PC-3 (cell line): Measurements from ENCODE around the gene TRIM38. TPM values are rescaled to one million over a fixed set of nuclear protein-coding genes. Genes with fewer than 3 reads are reported as not detected.

Experiments used
- ATAC-seq: fragments of 200-7000 bp; cut with Tn5 transposase; 2 replicates; pipeline ENCODE4 v1.9.1; 2020; ENCODE audit warnings: mild to moderate bottlenecking, moderate library complexity
- BruUV-seq: library from RNA; stranded (reverse); fragments of 400-500 nt; replicated peaks from 2 replicates; lab custom pipeline; 2021; lab: Mats Ljungman, UMichigan
- CTCF ChIA-PET: fragments of 300-600 bp; sonication (Branson Sonifier 250); formaldehyde crosslinking; loops from one replicate; lab custom pipeline; 2022; ENCODE audit warnings: antibody characterized with exemption; lab: Charles Lee
- POLR2A ChIA-PET: fragments of 300-600 bp; sonication (Branson Sonifier 250); formaldehyde crosslinking; loops from one replicate; lab custom pipeline; 2022; ENCODE audit warnings: antibody characterized with exemption; ENCODE audit not compliant: unreplicated experiment; lab: Charles Lee
- DNase-seq: peaks from one replicate; pipeline ENCODE4 v3.0.0-alpha.2; 2015
- H2AFZ ChIP-seq: fragments of 300-600 bp; sonication (generic); 2 replicates; pipeline ENCODE4 v1.6.0; 2016; ENCODE audit warnings: antibody characterized with exemption, low read length
- H3F3A ChIP-seq: fragments of 300-600 bp; sonication (generic); one replicate; pipeline ENCODE4 v1.6.0; 2017; ENCODE audit warnings: antibody characterized with exemption, low read length, control low read depth, mild to moderate bottlenecking; ENCODE audit not compliant: unreplicated experiment
- H3K27ac ChIP-seq: fragments of 300-600 bp; sonication (generic); 2 replicates; pipeline ENCODE4 v1.5.1; 2016; ENCODE audit warnings: mild to moderate bottlenecking, low read length
- H3K27me3 ChIP-seq: fragments of 300-600 bp; sonication (generic); 2 replicates; pipeline ENCODE4 v1.6.1; 2016; ENCODE audit warnings: low read length, mixed read lengths
- H3K36me3 ChIP-seq: fragments of 300-600 bp; sonication (generic); 2 replicates; pipeline ENCODE4 v1.6.1; 2016; ENCODE audit warnings: low read depth, mixed run types, low read length, mixed read lengths
- H3K4me1 ChIP-seq: fragments of 300-600 bp; sonication (generic); 2 replicates; pipeline ENCODE4 v1.5.1; 2016; ENCODE audit warnings: low read length; ENCODE audit not compliant: insufficient read depth
- H3K4me2 ChIP-seq: fragments of 300-600 bp; sonication (generic); 2 replicates; pipeline ENCODE4 v1.6.0; 2016; ENCODE audit warnings: low read length
- H3K4me3 ChIP-seq: fragments of 300-600 bp; sonication (generic); 2 replicates; pipeline ENCODE4 v1.5.1; 2016; ENCODE audit warnings: mild to moderate bottlenecking, low read length, mixed read lengths
- H3K79me2 ChIP-seq: fragments of 300-600 bp; sonication (generic); 2 replicates; pipeline ENCODE4 v1.6.1; 2017; ENCODE audit warnings: low read length, mixed read lengths
- H3K9ac ChIP-seq: fragments of 300-600 bp; sonication (generic); 2 replicates; pipeline ENCODE4 v1.6.0; 2016; ENCODE audit warnings: mild to moderate bottlenecking, low read length
- H3K9me2 ChIP-seq: fragments of 300-600 bp; sonication (generic); replicated peaks from 2 replicates; pipeline ENCODE4 v1.6.1; 2016; ENCODE audit warnings: mixed run types, low read length, mixed read lengths
- H3K9me3 ChIP-seq: fragments of 300-600 bp; sonication (generic); 2 replicates; pipeline ENCODE4 v1.6.1; 2016; ENCODE audit warnings: low read length, mixed read lengths
- H4K20me1 ChIP-seq: fragments of 300-600 bp; sonication (generic); 2 replicates; pipeline ENCODE4 v1.6.1; 2016; ENCODE audit warnings: low read length, mixed read lengths
- EZH2 ChIP-seq: fragments of 300-600 bp; sonication (generic); IDR thresholded peaks from one replicate; pipeline ENCODE4 v1.6.1; 2017; ENCODE audit warnings: antibody characterized with exemption, mild to moderate bottlenecking, low read length; ENCODE audit not compliant: unreplicated experiment
- EZH2phosphoT487 ChIP-seq: fragments of 300-600 bp; sonication (generic); IDR thresholded peaks from 2 replicates; pipeline ENCODE4 v1.6.1; 2018; ENCODE audit warnings: mild to moderate bottlenecking, antibody characterized with exemption, low read length, borderline replicate concordance
- intact Hi-C: fragments of 100-400 bp; cut with micrococcal nuclease; formaldehyde crosslinking; loops from 2 replicates; pipeline ENCODE4 v1.9.0; 2023
- total RNA-seq: library from RNA; depleted of rRNA; stranded (reverse); fragments of >200 nt; gene quantifications from 2 replicates; pipeline ENCODE4 v1.2.3, GENCODE V29; 2014
- TF ChIP-seq, protein P1 (sequence below): fragments of 300-600 bp; sonication (generic); conservative IDR thresholded peaks from 2 replicates; pipeline ENCODE4 v1.5.1; 2017; ENCODE audit warnings: antibody characterized with exemption, low read depth, mild to moderate bottlenecking, low read length

Gene TRIM38
- total RNA-seq, 1 experiment from 2014 or later, result 5.6 TPM

DNA sequence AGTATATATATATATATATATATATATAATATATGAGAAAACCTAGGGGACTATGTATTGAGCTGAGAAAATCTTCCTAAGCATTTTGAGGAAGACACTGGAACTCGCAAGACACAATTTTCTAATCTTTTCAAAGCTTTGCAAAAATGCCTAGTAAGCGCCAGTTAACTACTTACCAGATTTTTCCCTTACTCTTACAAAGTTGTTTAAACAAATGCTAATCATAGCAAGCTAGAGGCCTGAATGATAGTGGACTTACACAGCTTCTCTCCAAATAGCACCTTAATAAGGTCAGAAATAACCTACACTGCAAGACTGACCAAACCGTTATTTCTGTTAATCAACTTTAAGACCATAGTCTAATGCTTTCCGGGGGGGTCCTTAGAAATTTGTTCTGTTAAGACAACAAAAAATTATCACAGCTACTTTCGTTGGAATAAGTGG lies 68.6 kb downstream of the TRIM38 start:
- POLR2A ChIA-PET, result interaction anchor here (0.5 to 3.9 kb wide), 13 partner anchors 10 to 1779 kb away, joined by 3 to 72 read pairs (median 4); a partner anchor contains a TSS
- H3K27me3 ChIP-seq, result no peaks in the 10 kb centered on the region
- CTCF ChIA-PET, result interaction anchor here (0.5 to 0.8 kb wide), 2 partner anchors 13 to 24 kb away, joined by 4 to 6 read pairs; a partner anchor contains a TSS
- no peak overlapping the region for H2AFZ ChIP-seq
- ATAC-seq (no peak), DNase-seq (peak; percentile 50)
- H3K9me2 ChIP-seq, result no peaks in the 10 kb centered on the region
- intact Hi-C loops, result loop anchor here (5.0 kb wide), 1 partner anchor 186 kb away; a partner anchor contains a TSS
- H3K36me3 ChIP-seq, result no peaks in the 10 kb centered on the region
- peaks cover 3% of the 10 kb centered on the region; the same call in 1 of the 2 replicates for H4K20me1 ChIP-seq
- peaks cover 5% of the 10 kb centered on the region for H3F3A ChIP-seq
- no peak for TF ChIP-seq EZH2phosphoT487
- TF ChIP-seq, protein P1, sequence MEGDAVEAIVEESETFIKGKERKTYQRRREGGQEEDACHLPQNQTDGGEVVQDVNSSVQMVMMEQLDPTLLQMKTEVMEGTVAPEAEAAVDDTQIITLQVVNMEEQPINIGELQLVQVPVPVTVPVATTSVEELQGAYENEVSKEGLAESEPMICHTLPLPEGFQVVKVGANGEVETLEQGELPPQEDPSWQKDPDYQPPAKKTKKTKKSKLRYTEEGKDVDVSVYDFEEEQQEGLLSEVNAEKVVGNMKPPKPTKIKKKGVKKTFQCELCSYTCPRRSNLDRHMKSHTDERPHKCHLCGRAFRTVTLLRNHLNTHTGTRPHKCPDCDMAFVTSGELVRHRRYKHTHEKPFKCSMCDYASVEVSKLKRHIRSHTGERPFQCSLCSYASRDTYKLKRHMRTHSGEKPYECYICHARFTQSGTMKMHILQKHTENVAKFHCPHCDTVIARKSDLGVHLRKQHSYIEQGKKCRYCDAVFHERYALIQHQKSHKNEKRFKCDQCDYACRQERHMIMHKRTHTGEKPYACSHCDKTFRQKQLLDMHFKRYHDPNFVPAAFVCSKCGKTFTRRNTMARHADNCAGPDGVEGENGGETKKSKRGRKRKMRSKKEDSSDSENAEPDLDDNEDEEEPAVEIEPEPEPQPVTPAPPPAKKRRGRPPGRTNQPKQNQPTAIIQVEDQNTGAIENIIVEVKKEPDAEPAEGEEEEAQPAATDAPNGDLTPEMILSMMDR, result no peak
- no peak for TF ChIP-seq EZH2
- peak overlapping the region; percentile 83 for H3K4me3 ChIP-seq
- peak overlapping the region; percentile 94 for H3K4me2 ChIP-seq
- BruUV-seq, result no TSS peak
- H3K4me1 ChIP-seq, result peaks cover 40% of the 10 kb centered on the region
- no peaks in the 10 kb centered on the region for H3K9me3 ChIP-seq
- peak overlapping the region; percentile 82 for H3K9ac ChIP-seq
- H3K27ac ChIP-seq, result peak overlapping the region; percentile 82
- H3K79me2 ChIP-seq, result no peaks in the 10 kb centered on the region; the same call in 1 of the 2 replicates

DNA sequence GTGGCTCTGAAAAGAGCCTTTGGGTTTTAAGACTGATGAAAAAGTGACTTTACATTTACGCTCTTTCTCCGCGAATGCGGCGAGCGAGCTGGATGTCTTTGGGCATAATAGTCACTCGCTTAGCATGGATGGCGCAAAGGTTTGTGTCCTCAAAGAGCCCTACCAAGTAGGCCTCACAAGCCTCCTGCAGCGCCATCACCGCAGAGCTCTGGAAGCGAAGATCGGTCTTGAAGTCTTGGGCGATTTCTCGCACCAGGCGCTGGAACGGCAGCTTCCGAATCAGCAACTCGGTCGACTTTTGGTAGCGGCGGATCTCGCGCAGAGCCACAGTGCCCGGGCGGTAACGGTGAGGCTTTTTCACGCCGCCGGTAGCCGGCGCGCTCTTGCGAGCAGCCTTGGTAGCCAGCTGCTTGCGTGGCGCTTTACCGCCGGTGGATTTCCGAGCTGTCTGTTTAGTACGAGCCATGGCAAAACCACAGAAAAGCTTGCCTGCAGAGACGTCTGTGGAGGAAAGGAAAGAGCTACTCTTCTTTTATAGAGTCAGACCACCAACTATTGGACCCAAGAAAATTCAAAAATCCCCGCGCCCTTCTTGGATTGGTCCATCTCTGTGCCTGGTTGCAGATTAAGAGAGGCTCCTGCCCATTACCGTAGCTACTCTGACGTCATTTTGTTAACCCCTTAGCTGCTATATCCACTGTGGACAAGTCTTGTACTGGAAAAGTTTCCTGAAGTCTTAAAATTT lies 69.2 kb downstream of the TRIM38 start:
- peak overlapping the region; percentile 94 for H3K4me2 ChIP-seq
- no peaks in the 10 kb centered on the region; the same call in 1 of the 2 replicates for H4K20me1 ChIP-seq
- H3K9ac ChIP-seq, result peak overlapping the region; percentile 82
- intact Hi-C loops, result loop anchor here (1.0 to 5.0 kb wide), 7 partner anchors 24 to 1777 kb away; a partner anchor contains a TSS
- peak overlapping the region; percentile 83 for H3K4me3 ChIP-seq
- peaks cover under 1% of the 10 kb centered on the region for H3F3A ChIP-seq
- peak overlapping the region; percentile 31; the same call in 1 of the 2 replicates for H2AFZ ChIP-seq
- H3K9me3 ChIP-seq, result no peaks in the 10 kb centered on the region
- peaks cover 40% of the 10 kb centered on the region for H3K4me1 ChIP-seq
- no peaks in the 10 kb centered on the region for H3K27me3 ChIP-seq
- H3K36me3 ChIP-seq, result no peaks in the 10 kb centered on the region
- BruUV-seq, result TSS peak; percentile 73
- peak overlapping the region; percentile 82 for H3K27ac ChIP-seq
- POLR2A ChIA-PET, result interaction anchor here (0.5 to 3.9 kb wide), 13 partner anchors 11 to 1807 kb away, joined by 3 to 72 read pairs (median 4); a partner anchor contains a TSS
- ATAC-seq (peak; percentile 60), DNase-seq (peak; percentile 99)
- CTCF ChIA-PET, result interaction anchor here (0.5 to 0.8 kb wide), 2 partner anchors 12 to 24 kb away, joined by 4 to 6 read pairs; a partner anchor contains a TSS
- TF ChIP-seq EZH2, result no peak
- TF ChIP-seq, protein P1, result no peak
- no peak for TF ChIP-seq EZH2phosphoT487
- H3K9me2 ChIP-seq, result no peaks in the 10 kb centered on the region
- no peaks in the 10 kb centered on the region; the same call in 1 of the 2 replicates for H3K79me2 ChIP-seq
